GM19372 (cell line): ENCODE results near the gene WWC2.
"Not testable (repeated sequence)": the region's sequence is repeated elsewhere in the genome, so short reads cannot be mapped to it uniquely, and the experiment has no call there.

Experiments
- ATAC-seq: cut with Tn5 transposase; IDR thresholded peaks from one replicate; pipeline ENCODE4 v1.9.1; 2021; ENCODE audit warnings: mild to moderate bottlenecking, low read depth, moderate library complexity; ENCODE audit not compliant: unreplicated experiment

The WWC2 gene

GRCh38 chr4:183192571-183192970 lies 93.5 kb downstream of the WWC2 start:
- no peak for ATAC-seq

GRCh38 chr4:183193730-183194338 lies 94.8 kb downstream of the WWC2 start:
- ATAC-seq, result not testable (repeated sequence)

- ATAC-seq, result no peak
Observed at GRCh38 chr4:183195534-183195933, 96.5 kb downstream of the WWC2 start.

GRCh38 chr4:183197140-183197539 lies 98.1 kb downstream of the WWC2 start:
- ATAC-seq, result no peak

- ATAC-seq, result no peak
Observed at GRCh38 chr4:183200453-183200852, 101.4 kb downstream of the WWC2 start.

- no peak for ATAC-seq
Observed at GRCh38 chr4:183201331-183201730, 102.3 kb downstream of the WWC2 start.

GRCh38 chr4:183202523-183202922 lies 103.5 kb downstream of the WWC2 start:
- no peak for ATAC-seq

- no peak for ATAC-seq
Observed at GRCh38 chr4:183204793-183205192, 105.7 kb downstream of the WWC2 start.

GRCh38 chr4:183205193-183205592 lies 106.1 kb downstream of the WWC2 start:
- ATAC-seq, result no peak

GRCh38 chr4:183205709-183206108 lies 106.7 kb downstream of the WWC2 start:
- no peak for ATAC-seq

GRCh38 chr4:183211533-183211932 lies 112.5 kb downstream of the WWC2 start:
- no peak for ATAC-seq

GRCh38 chr4:183213996-183214395 lies 114.9 kb downstream of the WWC2 start:
- no peak for ATAC-seq

GRCh38 chr4:183214912-183215488 lies 115.9 kb downstream of the WWC2 start:
- ATAC-seq, result no peak

GRCh38 chr4:183220236-183220635 lies 121.2 kb downstream of the WWC2 start:
- no peak for ATAC-seq

- ATAC-seq, result no peak
Observed at GRCh38 chr4:183223053-183223452, 124.0 kb downstream of the WWC2 start.

- no peak for ATAC-seq
Observed at GRCh38 chr4:183229397-183229796, 130.3 kb downstream of the WWC2 start.

- ATAC-seq, result no peak
Observed at GRCh38 chr4:183240581-183241321, 141.7 kb downstream of the WWC2 start.

GRCh38 chr4:183241322-183241640 lies 142.2 kb downstream of the WWC2 start:
- no peak for ATAC-seq

GRCh38 chr4:183241721-183242151 lies 142.7 kb downstream of the WWC2 start:
- no peak for ATAC-seq

GRCh38 chr4:183242291-183242690 lies 143.2 kb downstream of the WWC2 start:
- no peak for ATAC-seq

GRCh38 chr4:183244019-183244418 lies 145.0 kb downstream of the WWC2 start:
- ATAC-seq, result no peak

- ATAC-seq, result no peak
Observed at GRCh38 chr4:183244506-183244905, 145.4 kb downstream of the WWC2 start.
